Bronchial smooth muscle cell (primary cell): ENCODE data around the gene PPP1R14C. TPM values are rescaled to one million over a fixed set of nuclear protein-coding genes. Genes with fewer than 3 reads are reported as not detected.

Experiments used
- total RNA-seq: library from RNA; depleted of rRNA; stranded (reverse); fragments of >200 nt; gene quantifications from 2 replicates; pipeline ENCODE4 v1.2.1, GENCODE V29; 2014

The PPP1R14C gene, protein sequence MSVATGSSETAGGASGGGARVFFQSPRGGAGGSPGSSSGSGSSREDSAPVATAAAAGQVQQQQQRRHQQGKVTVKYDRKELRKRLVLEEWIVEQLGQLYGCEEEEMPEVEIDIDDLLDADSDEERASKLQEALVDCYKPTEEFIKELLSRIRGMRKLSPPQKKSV
- 0.17 and 0.95 TPM in 2 replicates for total RNA-seq

DNA sequence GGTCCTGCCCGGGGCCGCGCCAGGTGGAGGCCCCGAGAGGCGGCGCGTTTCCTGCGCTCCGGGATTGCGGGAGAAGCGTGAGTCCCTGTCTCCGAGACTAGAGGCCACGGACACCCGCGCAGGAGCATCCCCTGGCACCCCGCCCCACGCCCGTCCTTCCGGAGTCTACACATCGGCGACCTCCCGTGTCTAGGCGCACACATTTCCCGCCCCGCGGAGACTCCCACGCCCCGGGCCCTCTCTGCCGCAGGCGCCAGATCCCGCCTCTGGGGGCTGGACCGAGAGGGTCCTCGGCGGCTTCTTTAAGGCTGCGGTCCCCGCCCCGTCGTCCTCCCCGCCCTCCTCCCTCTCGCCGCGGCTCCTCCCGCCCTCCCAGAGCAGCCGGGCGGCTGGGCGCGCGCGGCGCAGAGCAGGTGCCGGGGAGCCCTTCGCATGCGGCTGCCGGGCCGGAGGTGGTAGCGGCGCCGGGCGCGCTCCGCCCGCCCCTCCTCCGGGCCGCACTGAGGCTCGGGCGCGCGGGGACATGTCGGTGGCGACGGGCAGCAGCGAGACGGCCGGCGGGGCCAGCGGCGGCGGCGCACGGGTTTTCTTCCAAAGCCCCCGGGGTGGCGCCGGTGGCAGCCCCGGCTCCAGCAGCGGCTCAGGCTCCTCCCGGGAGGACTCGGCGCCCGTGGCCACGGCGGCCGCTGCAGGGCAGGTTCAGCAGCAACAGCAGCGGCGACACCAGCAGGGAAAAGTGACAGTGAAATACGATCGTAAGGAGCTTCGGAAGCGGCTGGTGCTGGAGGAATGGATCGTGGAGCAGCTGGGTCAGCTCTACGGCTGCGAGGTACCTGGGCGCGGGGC is at the start of gene PPP1R14C:
Gene PPP1R14C, plus strand, starts transcription at position 375 of the 846 bp plus-strand sequence. Its CDS starts 149 bp downstream, at position 524.

Other genes starting within 250 kb of the PPP1R14C start
- gene RAET1E, start 244.9 kb upstream of the PPP1R14C start, total RNA-seq: 1.1 and 1.4 TPM in 2 replicates
- 6.1 and 10.5 TPM in 2 replicates for gene RAET1G, start 219.9 kb upstream of the PPP1R14C start, total RNA-seq
- 1.9 and 2.9 TPM in 2 replicates for gene ULBP2, start 201.0 kb upstream of the PPP1R14C start, total RNA-seq
- 0.32 TPM in 1 of 2 replicates, not detected in the other for gene ULBP1, start 179.1 kb upstream of the PPP1R14C start, total RNA-seq
- gene RAET1L, start 117.5 kb upstream of the PPP1R14C start, total RNA-seq: not detected in 2 replicates
- 8.4 and 9.5 TPM in 2 replicates for gene ULBP3, start 73.9 kb upstream of the PPP1R14C start, total RNA-seq
- gene IYD, start 226.0 kb downstream of the PPP1R14C start, total RNA-seq: not detected in 2 replicates